Measurements from ENCODE around the gene KPTN.

Gene KPTN

GRCh38 chr19:47492137-47492533, 8.1 kb upstream of the KPTN start:
- Histone ChIP-seq H3K4me3 (ENCODE audit: low read length) (no peak overlapping the region), H3K79me2 (ENCODE audit: low read length) (no peaks in the 10 kb centered on the region), H2AFZ (ENCODE audit: low read length) (no peak overlapping the region), H3K27ac (ENCODE audit: low read length) (no peak overlapping the region), H3F3A (ENCODE audit: insufficient read depth, low read length) (no peaks in the 10 kb centered on the region), H3K27me3 (replicated peaks; ENCODE audit: insufficient read depth, low read length) (no peaks in the 10 kb centered on the region), H3K9me3 (replicated peaks; ENCODE audit: insufficient read depth, low read length) (no peaks in the 10 kb centered on the region), H3K36me3 (replicated peaks; ENCODE audit: insufficient read depth, low read length) (no peaks in the 10 kb centered on the region), H3K9ac (ENCODE audit: low read length) (no peak overlapping the region), H3K4me2 (ENCODE audit: low read depth, low read length) (no peak overlapping the region), H3K9me2 (replicated peaks; ENCODE audit: insufficient read depth, low read length) (no peaks in the 10 kb centered on the region), H4K20me1 (ENCODE audit: insufficient read depth, low read length) (no peaks in the 10 kb centered on the region), H3K4me1 (ENCODE audit: low read length) (peaks cover 7% of the 10 kb centered on the region; the same call in 1 of the 2 replicates)
- TF ChIP-seq CTCF (IDR thresholded peaks at IDR 0.05; ENCODE audit: low read length), result no peak
- TF ChIP-seq EZH2 (optimal IDR thresholded peaks at IDR 0.05; ENCODE audit: low read depth, low read length), result no peak
- no peak for TF ChIP-seq EZH2phosphoT487 (IDR thresholded peaks at IDR 0.05; ENCODE audit: low read length)
- DNase-seq, result no peak

- H4K20me1 ChIP-seq (ENCODE audit: insufficient read depth, low read length), result no peaks in the 10 kb centered on the region
- peaks cover 7% of the 10 kb centered on the region; the same call in 1 of the 2 replicates for H3K4me1 ChIP-seq (ENCODE audit: low read length)
Measured at GRCh38 chr19:47491358-47492136, 7.5 kb upstream of the KPTN start.

GRCh38 chr19:47490847-47491246, 6.8 kb upstream of the KPTN start:
- Histone ChIP-seq H4K20me1 (ENCODE audit: insufficient read depth, low read length) (no peaks in the 10 kb centered on the region), H3K4me3 (ENCODE audit: low read length) (no peak overlapping the region), H3K4me1 (ENCODE audit: low read length) (peaks cover 7% of the 10 kb centered on the region), H3F3A (ENCODE audit: insufficient read depth, low read length) (no peaks in the 10 kb centered on the region), H3K9me2 (replicated peaks; ENCODE audit: insufficient read depth, low read length) (no peaks in the 10 kb centered on the region), H3K9ac (ENCODE audit: low read length) (no peak overlapping the region), H2AFZ (ENCODE audit: low read length) (no peak overlapping the region), H3K36me3 (replicated peaks; ENCODE audit: insufficient read depth, low read length) (no peaks in the 10 kb centered on the region), H3K4me2 (ENCODE audit: low read depth, low read length) (no peak overlapping the region), H3K27me3 (replicated peaks; ENCODE audit: insufficient read depth, low read length) (no peaks in the 10 kb centered on the region), H3K79me2 (ENCODE audit: low read length) (peaks cover under 1% of the 10 kb centered on the region), H3K27ac (ENCODE audit: low read length) (no peak overlapping the region), H3K9me3 (replicated peaks; ENCODE audit: insufficient read depth, low read length) (no peaks in the 10 kb centered on the region)
- DNase-seq, result peak; percentile 42
- TF ChIP-seq EZH2phosphoT487 (IDR thresholded peaks at IDR 0.05; ENCODE audit: low read length) (no peak), CTCF (IDR thresholded peaks at IDR 0.05; ENCODE audit: low read length) (no peak)

More at GRCh38 chr19:47491358-47492136, 7.5 kb upstream of the KPTN start:
- no peak overlapping the region for H2AFZ ChIP-seq (ENCODE audit: low read length)
- no peak overlapping the region for H3K27ac ChIP-seq (ENCODE audit: low read length)
- no peaks in the 10 kb centered on the region for H3K79me2 ChIP-seq (ENCODE audit: low read length)
- no peak overlapping the region for H3K4me3 ChIP-seq (ENCODE audit: low read length)
- H3K4me2 ChIP-seq (ENCODE audit: low read depth, low read length), result no peak overlapping the region
- H3K9me2 ChIP-seq (replicated peaks; ENCODE audit: insufficient read depth, low read length), result no peaks in the 10 kb centered on the region
- no peaks in the 10 kb centered on the region for H3K27me3 ChIP-seq (replicated peaks; ENCODE audit: insufficient read depth, low read length)
- no peaks in the 10 kb centered on the region for H3K36me3 ChIP-seq (replicated peaks; ENCODE audit: insufficient read depth, low read length)
- no peaks in the 10 kb centered on the region for H3F3A ChIP-seq (ENCODE audit: insufficient read depth, low read length)
- TF ChIP-seq EZH2 (optimal IDR thresholded peaks at IDR 0.05; ENCODE audit: low read depth, low read length) (no peak), CTCF (IDR thresholded peaks at IDR 0.05; ENCODE audit: low read length) (no peak), EZH2phosphoT487 (IDR thresholded peaks at IDR 0.05; ENCODE audit: low read length) (no peak)
- DNase-seq, result no peak
- no peak overlapping the region for H3K9ac ChIP-seq (ENCODE audit: low read length)
- H3K9me3 ChIP-seq (replicated peaks; ENCODE audit: insufficient read depth, low read length), result no peaks in the 10 kb centered on the region

All from MM.1S (cell line).